Measurements from ENCODE around the gene MROH7. TPM values are rescaled to one million over a fixed set of nuclear protein-coding genes. Genes with fewer than 3 reads are reported as not detected.

MROH7 gene
- total RNA-seq, 5 donors from 2014 or later (not counting 1 experiment from before 2014, with no cell fraction given): 0.15 to 0.63 (median 0.25) TPM

GRCh38 chr1:54699936-54700525 lies 58.4 kb downstream of the MROH7 start:
- H3K9me3 Mint-ChIP-seq: no peaks in the 10 kb centered on the region
- no peak overlapping the region for H3K4me3 Mint-ChIP-seq
- ChIA-PET POLR2A (no interaction called here), CTCF (no interaction called here)
- Histone ChIP-seq H3K4me1 (ENCODE audit: control insufficient read depth in 1 of 2, extremely low read depth in 1 of 2, insufficient read depth in 2 of 2, low read length in 2 of 2) (no peaks in the 10 kb centered on the region), H3K4me3 (ENCODE audit: control insufficient read depth in 1 of 2, extremely low read depth in 1 of 2, low read length in 1 of 2) (no peak overlapping the region), H3K36me3 (ENCODE audit: control insufficient read depth in 2 of 2, extremely low read depth in 1 of 2, insufficient read depth in 1 of 2, low read length in 1 of 2) (no peaks in the 10 kb centered on the region), H3K27ac (ENCODE audit: low read length) (no peak overlapping the region), H3K9me3 (no peaks in the 10 kb centered on the region), H3K27me3 (replicated peaks in 1 of 2; ENCODE audit: control insufficient read depth in 2 of 2, extremely low read depth in 1 of 2, insufficient read depth in 2 of 2, low read length in 1 of 2) (peaks cover 0 to 38% of the 10 kb centered on the region in 2 experiments)
- ATAC-seq (replicated peaks in 1 of 4) (no peak), DNase-seq (no peak)
- peaks cover 10 to 16% of the 10 kb centered on the region in 2 donors for H3K27me3 Mint-ChIP-seq
- no peaks in the 10 kb centered on the region for H3K4me1 Mint-ChIP-seq
- no peak overlapping the region for H3K27ac Mint-ChIP-seq
- no peaks in the 10 kb centered on the region for H3K36me3 Mint-ChIP-seq
- WGBS (ENCODE audit: insufficient coverage): 91% methylated on average over 5 of the region's 11 CpGs

GRCh38 chr1:54701066-54701465 lies 59.5 kb downstream of the MROH7 start:
- H3K4me3 ChIP-seq (ENCODE audit: control insufficient read depth in 1 of 2, extremely low read depth in 1 of 2, low read length in 1 of 2): no peak overlapping the region
- Mint-ChIP-seq H3K4me1 (no peaks in the 10 kb centered on the region), H3K9me3 (no peaks in the 10 kb centered on the region), H3K36me3 (no peaks in the 10 kb centered on the region), H3K27ac (no peak overlapping the region), H3K27me3 (peaks cover 10 to 20% of the 10 kb centered on the region in 2 donors), H3K4me3 (no peak overlapping the region)
- no peak overlapping the region for H3K27ac ChIP-seq (ENCODE audit: low read length)
- 83% methylated on average over 8 of the region's 9 CpGs for WGBS (ENCODE audit: insufficient coverage)
- ChIA-PET POLR2A (no interaction called here), CTCF (interaction anchor here in 1 of 2 donors (0.7 kb wide), 1 partner anchor 118 kb away, joined by 3 read pairs; no protein-coding TSS in a partner anchor)
- no peak for ATAC-seq (replicated peaks in 1 of 4)
- H3K9me3 ChIP-seq: no peaks in the 10 kb centered on the region
- DNase-seq: no peak
- no peaks in the 10 kb centered on the region for H3K4me1 ChIP-seq (ENCODE audit: control insufficient read depth in 1 of 2, extremely low read depth in 1 of 2, insufficient read depth in 2 of 2, low read length in 2 of 2)
- H3K27me3 ChIP-seq (replicated peaks in 1 of 2; ENCODE audit: control insufficient read depth in 2 of 2, extremely low read depth in 1 of 2, insufficient read depth in 2 of 2, low read length in 1 of 2): peaks cover 0 to 40% of the 10 kb centered on the region in 2 experiments
- no peaks in the 10 kb centered on the region for H3K36me3 ChIP-seq (ENCODE audit: control insufficient read depth in 2 of 2, extremely low read depth in 1 of 2, insufficient read depth in 1 of 2, low read length in 1 of 2)

GRCh38 chr1:54701996-54702395 lies 60.4 kb downstream of the MROH7 start:
- H3K27me3 Mint-ChIP-seq: peaks cover 12 to 20% of the 10 kb centered on the region in 2 donors
- Histone ChIP-seq H3K27ac (ENCODE audit: low read length) (no peak overlapping the region), H3K27me3 (replicated peaks in 1 of 2; ENCODE audit: control insufficient read depth in 2 of 2, extremely low read depth in 1 of 2, insufficient read depth in 2 of 2, low read length in 1 of 2) (peaks cover 0 to 48% of the 10 kb centered on the region in 2 experiments), H3K4me3 (ENCODE audit: control insufficient read depth in 1 of 2, extremely low read depth in 1 of 2, low read length in 1 of 2) (no peak overlapping the region), H3K9me3 (no peaks in the 10 kb centered on the region), H3K36me3 (ENCODE audit: control insufficient read depth in 2 of 2, extremely low read depth in 1 of 2, insufficient read depth in 1 of 2, low read length in 1 of 2) (no peaks in the 10 kb centered on the region), H3K4me1 (ENCODE audit: control insufficient read depth in 1 of 2, extremely low read depth in 1 of 2, insufficient read depth in 2 of 2, low read length in 2 of 2) (no peaks in the 10 kb centered on the region)
- H3K9me3 Mint-ChIP-seq: no peaks in the 10 kb centered on the region
- ChIA-PET POLR2A (no interaction called here), CTCF (interaction anchor here in 1 of 2 donors (0.6 kb wide), 1 partner anchor 467 kb away, joined by 3 read pairs; no protein-coding TSS in a partner anchor)
- H3K36me3 Mint-ChIP-seq: no peaks in the 10 kb centered on the region
- ATAC-seq (replicated peaks in 1 of 4) (no peak), DNase-seq (no peak)
- no peak overlapping the region for H3K4me3 Mint-ChIP-seq
- no peaks in the 10 kb centered on the region for H3K4me1 Mint-ChIP-seq
- WGBS (ENCODE audit: insufficient coverage): 89% methylated on average over 11 of the region's 11 CpGs
- no peak overlapping the region for H3K27ac Mint-ChIP-seq

GRCh38 chr1:54703471-54703870 lies 61.9 kb downstream of the MROH7 start:
- WGBS (ENCODE audit: insufficient coverage): 82% methylated on average over 1 of the region's 10 CpGs

GRCh38 chr1:54705153-54705552 lies 63.6 kb downstream of the MROH7 start:
- Histone ChIP-seq H3K27ac (ENCODE audit: low read length) (no peak overlapping the region), H3K9me3 (no peaks in the 10 kb centered on the region), H3K36me3 (ENCODE audit: control insufficient read depth in 2 of 2, extremely low read depth in 1 of 2, insufficient read depth in 1 of 2, low read length in 1 of 2) (no peaks in the 10 kb centered on the region), H3K4me3 (ENCODE audit: control insufficient read depth in 1 of 2, extremely low read depth in 1 of 2, low read length in 1 of 2) (no peak overlapping the region), H3K27me3 (replicated peaks in 1 of 2; ENCODE audit: control insufficient read depth in 2 of 2, extremely low read depth in 1 of 2, insufficient read depth in 2 of 2, low read length in 1 of 2) (peaks cover 0 to 46% of the 10 kb centered on the region in 2 experiments), H3K4me1 (ENCODE audit: control insufficient read depth in 1 of 2, extremely low read depth in 1 of 2, insufficient read depth in 2 of 2, low read length in 2 of 2) (no peaks in the 10 kb centered on the region)
- no peak overlapping the region for H3K27ac Mint-ChIP-seq
- H3K27me3 Mint-ChIP-seq: peaks cover 9 to 29% of the 10 kb centered on the region in 2 donors
- no peaks in the 10 kb centered on the region for H3K9me3 Mint-ChIP-seq
- no peak overlapping the region for H3K4me3 Mint-ChIP-seq
- no peaks in the 10 kb centered on the region for H3K36me3 Mint-ChIP-seq
- ChIA-PET POLR2A (interaction anchor here in 1 of 2 donors (0.6 kb wide), 1 partner anchor 661 kb away, joined by 3 read pairs; no protein-coding TSS in a partner anchor), CTCF (interaction anchor here in 1 of 2 donors (0.6 kb wide), 2 partner anchors 64 to 597 kb away, joined by 3 to 6 read pairs; no protein-coding TSS in a partner anchor)
- DNase-seq: no peak
- 73% methylated on average over 1 of the region's 2 CpGs for WGBS (ENCODE audit: insufficient coverage)
- no peak for ATAC-seq (replicated peaks in 1 of 4)
- no peaks in the 10 kb centered on the region for H3K4me1 Mint-ChIP-seq

More at GRCh38 chr1:54703471-54703870, 61.9 kb downstream of the MROH7 start:
- Histone ChIP-seq H3K27me3 (replicated peaks in 1 of 2; ENCODE audit: control insufficient read depth in 2 of 2, extremely low read depth in 1 of 2, insufficient read depth in 2 of 2, low read length in 1 of 2) (peaks cover 0 to 48% of the 10 kb centered on the region in 2 experiments), H3K27ac (ENCODE audit: low read length) (no peak overlapping the region), H3K4me1 (ENCODE audit: control insufficient read depth in 1 of 2, extremely low read depth in 1 of 2, insufficient read depth in 2 of 2, low read length in 2 of 2) (no peaks in the 10 kb centered on the region), H3K36me3 (ENCODE audit: control insufficient read depth in 2 of 2, extremely low read depth in 1 of 2, insufficient read depth in 1 of 2, low read length in 1 of 2) (no peaks in the 10 kb centered on the region), H3K9me3 (no peaks in the 10 kb centered on the region), H3K4me3 (ENCODE audit: control insufficient read depth in 1 of 2, extremely low read depth in 1 of 2, low read length in 1 of 2) (no peak overlapping the region)
- Mint-ChIP-seq H3K27ac (no peak overlapping the region), H3K4me1 (no peaks in the 10 kb centered on the region), H3K4me3 (no peak overlapping the region), H3K9me3 (no peaks in the 10 kb centered on the region), H3K27me3 (peaks cover 15 to 21% of the 10 kb centered on the region in 2 donors), H3K36me3 (no peaks in the 10 kb centered on the region)
- CTCF ChIA-PET: no interaction called here
- POLR2A ChIA-PET: no interaction called here
- ATAC-seq (replicated peaks in 1 of 4) (no peak), DNase-seq (no peak)

- Mint-ChIP-seq H3K4me1 (no peaks in the 10 kb centered on the region), H3K9me3 (no peaks in the 10 kb centered on the region), H3K4me3 (no peak overlapping the region), H3K36me3 (no peaks in the 10 kb centered on the region), H3K27me3 (peaks cover 9 to 29% of the 10 kb centered on the region in 2 donors), H3K27ac (no peak overlapping the region)
- WGBS (ENCODE audit: insufficient coverage): 85% methylated on average over 4 of the region's 4 CpGs
- H3K9me3 ChIP-seq: no peaks in the 10 kb centered on the region
- POLR2A ChIA-PET: no interaction called here
- CTCF ChIA-PET: no interaction called here
- no peak overlapping the region for H3K4me3 ChIP-seq (ENCODE audit: control insufficient read depth in 1 of 2, extremely low read depth in 1 of 2, low read length in 1 of 2)
- no peaks in the 10 kb centered on the region for H3K36me3 ChIP-seq (ENCODE audit: control insufficient read depth in 2 of 2, extremely low read depth in 1 of 2, insufficient read depth in 1 of 2, low read length in 1 of 2)
- ATAC-seq (replicated peaks in 1 of 4): no peak
- DNase-seq: no peak
- H3K27me3 ChIP-seq (replicated peaks in 1 of 2; ENCODE audit: control insufficient read depth in 2 of 2, extremely low read depth in 1 of 2, insufficient read depth in 2 of 2, low read length in 1 of 2): peaks cover 0 to 42% of the 10 kb centered on the region in 2 experiments
- no peak overlapping the region for H3K27ac ChIP-seq (ENCODE audit: low read length)
- no peaks in the 10 kb centered on the region for H3K4me1 ChIP-seq (ENCODE audit: control insufficient read depth in 1 of 2, extremely low read depth in 1 of 2, insufficient read depth in 2 of 2, low read length in 2 of 2)
Observed at GRCh38 chr1:54706419-54706818, 64.8 kb downstream of the MROH7 start.

Data from T-cell (primary cell).